CD14-positive monocyte (primary cell): ENCODE measurements around the gene CENPP. TPM values are rescaled to one million over a fixed set of nuclear protein-coding genes. Genes with fewer than 3 reads are reported as not detected.

ENCODE experiments used
- DNase-seq, 3 donors: peaks; one replicate each; pipeline ENCODE4 v3.0.0-alpha.2; 2011 to 2022
- H2AFZ ChIP-seq: 2 replicates; pipeline ENCODE4 v1.6.0; 2012; ENCODE audit warnings: mild to moderate bottlenecking, low read depth, low read length, inconsistent platforms; ENCODE audit not compliant: insufficient read depth, poor library complexity, severe bottlenecking
- H3K27ac ChIP-seq, 2 donors: 1 replicate in 1 of 2; 2 replicates in 1 of 2; pipeline ENCODE4 v1.5.1; 2012 to 2013; ENCODE audit warnings: low read length in 2 of 2, control low read depth in 1 of 2, inconsistent platforms in 1 of 2, low read depth in 1 of 2, mild to moderate bottlenecking in 1 of 2
- H3K27me3 ChIP-seq, 2 donors: one replicate each; pipeline versions ENCODE4 v1.6.0 to v1.6.1; 2011 to 2013; ENCODE audit warnings: low read length in 2 of 2; ENCODE audit not compliant: control insufficient read depth in 2 of 2, insufficient read depth in 2 of 2
- H3K36me3 ChIP-seq, 2 donors: replicated peaks in 1 of 2; 1 replicate in 1 of 2; 2 replicates in 1 of 2; pipeline versions ENCODE4 v1.5.1 to v1.6.1; 2012 to 2013; ENCODE audit warnings: low read length in 2 of 2, control low read depth in 1 of 2, inconsistent platforms in 1 of 2, mild to moderate bottlenecking in 1 of 2; ENCODE audit not compliant: insufficient read depth in 2 of 2, control insufficient read depth in 1 of 2
- H3K4me1 ChIP-seq, 2 donors: 1 replicate in 1 of 2; 2 replicates in 1 of 2; pipeline versions ENCODE4 v1.5.1 to v1.6.1; 2012 to 2013; ENCODE audit warnings: low read length in 2 of 2, control low read depth in 1 of 2, inconsistent platforms in 1 of 2, mild to moderate bottlenecking in 1 of 2, moderate library complexity in 1 of 2; ENCODE audit not compliant: insufficient read depth in 2 of 2, control insufficient read depth in 1 of 2
- H3K4me2 ChIP-seq: replicated peaks from 2 replicates; pipeline ENCODE3; 2012; ENCODE audit warnings: low read length, moderate library complexity, mild to moderate bottlenecking; ENCODE audit not compliant: poor library complexity, severe bottlenecking; ENCODE audit errors: extremely low read depth
- H3K4me3 ChIP-seq, 3 experiments: fragments of 200-600 bp in 1 of 3; sonication (generic) in 1 of 3; replicated peaks in 1 of 3; 1 replicate in 2 of 3; 2 replicates in 1 of 3; pipeline ENCODE4 v1.5.1; 2011 to 2013; ENCODE audit warnings: low read length in 3 of 3, mild to moderate bottlenecking in 3 of 3, control low read depth in 2 of 3, low read depth in 2 of 3, inconsistent platforms in 1 of 3, moderate library complexity in 1 of 3
- H3K79me2 ChIP-seq: 2 replicates; pipeline ENCODE4 v1.6.0; 2012; ENCODE audit warnings: mild to moderate bottlenecking, control low read depth, inconsistent platforms, low read length, moderate library complexity; ENCODE audit not compliant: insufficient read depth
- H3K9ac ChIP-seq: 2 replicates; pipeline ENCODE4 v1.6.0; 2017; ENCODE audit warnings: low read length, mild to moderate bottlenecking; ENCODE audit not compliant: insufficient read depth, poor library complexity, severe bottlenecking
- H3K9me3 ChIP-seq, 2 donors: replicated peaks in 1 of 2; 1 replicate in 1 of 2; 2 replicates in 1 of 2; pipeline versions ENCODE4 v1.5.1 to v1.6.1; 2012 to 2013; ENCODE audit warnings: low read length in 2 of 2, control low read depth in 1 of 2; ENCODE audit not compliant: control insufficient read depth in 1 of 2, insufficient read depth in 1 of 2
- H4K20me1 ChIP-seq: 2 replicates; pipeline ENCODE4 v1.6.0; 2012; ENCODE audit warnings: mild to moderate bottlenecking, low read length, control low read depth, moderate library complexity; ENCODE audit not compliant: insufficient read depth
- H3K27ac Mint-ChIP-seq, 7 donors: one replicate each; pipeline ENCODE4 v1.8.0; 2020; ENCODE audit warnings: mild to moderate bottlenecking in 7 of 7, mixed read lengths in 7 of 7, moderate library complexity in 6 of 7, inconsistent platforms in 2 of 7
- H3K27me3 Mint-ChIP-seq, 3 donors: one replicate each; pipeline ENCODE4 v1.8.0; 2021 to 2022; ENCODE audit warnings: low read depth in 3 of 3, mild to moderate bottlenecking in 3 of 3, mixed read lengths in 3 of 3, moderate library complexity in 3 of 3, inconsistent platforms in 1 of 3
- H3K36me3 Mint-ChIP-seq, 2 donors: one replicate each; pipeline ENCODE4 v1.8.0; 2020; ENCODE audit warnings: mixed read lengths in 2 of 2, inconsistent platforms in 1 of 2, mild to moderate bottlenecking in 1 of 2
- H3K4me1 Mint-ChIP-seq: one replicate; pipeline ENCODE4 v1.8.0; 2020; ENCODE audit warnings: mild to moderate bottlenecking, mixed read lengths
- H3K4me3 Mint-ChIP-seq, 2 donors: one replicate each; pipeline ENCODE4 v1.8.0; 2020; ENCODE audit warnings: mild to moderate bottlenecking in 2 of 2, mixed read lengths in 2 of 2, moderate library complexity in 1 of 2
- H3K9me3 Mint-ChIP-seq, 7 donors: one replicate each; pipeline ENCODE4 v1.8.0; 2020 to 2022; ENCODE audit warnings: mixed read lengths in 7 of 7, mild to moderate bottlenecking in 6 of 7, moderate library complexity in 6 of 7, inconsistent platforms in 2 of 7
- CTCF ChIP-seq: fragments of 200-600 bp; IDR thresholded peaks from one replicate; pipeline ENCODE4 v1.8.0; 2022; ENCODE audit warnings: antibody characterized with exemption, mild to moderate bottlenecking
- WGBS: methylation state at CpG from one replicate; pipeline ENCODE4 v1.1.5; 2013; ENCODE audit warnings: missing lambda C conversion rate; ENCODE audit not compliant: insufficient coverage; 5-methylcytosine and 5-hydroxymethylcytosine counted together
- intact Hi-C, 2 donors: fragments of 100-400 bp; cut with micrococcal nuclease; formaldehyde crosslinking; loops; one replicate each; pipeline versions ENCODE4 v1.15.0 to v1.15.1; 2023
- polyA plus RNA-seq, 3 donors: library from polyadenylated mRNA; depleted of rRNA in 1 of 3; unstranded in 2 of 3; stranded (reverse) in 1 of 3; fragments of 300-500 nt in 2 of 3; fragments of >200 nt in 1 of 3; fragmentation: Illumina TruSeq in 2 of 3; gene quantifications; 1 replicate in 2 of 3; 2 replicates in 1 of 3; pipeline ENCODE4 v1.2.3, GENCODE V29; 2012 to 2021

Gene CENPP
- polyA plus RNA-seq, 3 donors, result 0.50 to 1.1 (median 1.1) TPM

- TF ChIP-seq CTCF, result no peak
- peaks cover 51 to 58% of the 10 kb centered on the region in 2 donors for H3K36me3 Mint-ChIP-seq
- H3K79me2 ChIP-seq, result peaks cover 5% of the 10 kb centered on the region
- no peak overlapping the region for H2AFZ ChIP-seq
- H3K36me3 ChIP-seq, result peaks cover 62 to 70% of the 10 kb centered on the region in 2 donors
- peak overlapping the region in 1 of 2 donors; percentile 28 for H3K27ac ChIP-seq
- no peak overlapping the region for H3K4me2 ChIP-seq
- H3K9me3 ChIP-seq, result no peaks in the 10 kb centered on the region
- H3K27ac Mint-ChIP-seq, result peak overlapping the region in 1 of 7 donors; percentile 73
- no peaks in the 10 kb centered on the region for H3K27me3 Mint-ChIP-seq
- peaks cover 8% of the 10 kb centered on the region for H3K4me1 Mint-ChIP-seq
- no peak for DNase-seq
- peaks cover 7 to 13% of the 10 kb centered on the region in 2 donors for H3K4me1 ChIP-seq
- intact Hi-C loops, result loop anchor here (10.0 kb wide), 1 partner anchor 183 kb away; the partner anchor contains the start of gene SPTLC1 (in 2 of the 2)
- no peaks in the 10 kb centered on the region for H3K9me3 Mint-ChIP-seq
- no peak overlapping the region for H3K4me3 ChIP-seq
- H3K4me3 Mint-ChIP-seq, result no peak overlapping the region
- no peaks in the 10 kb centered on the region for H4K20me1 ChIP-seq
- no peaks in the 10 kb centered on the region for H3K27me3 ChIP-seq
- no peak overlapping the region for H3K9ac ChIP-seq
- no CpG with 5 or more reads among the region's 3 CpGs for WGBS
Observed at GRCh38 chr9:92298036-92298435, 27.7 kb upstream of the CENPP start.

GRCh38 chr9:92299116-92299515, 26.6 kb upstream of the CENPP start:
- no peak overlapping the region for H3K4me2 ChIP-seq
- no peaks in the 10 kb centered on the region for H3K27me3 ChIP-seq
- intact Hi-C loops, result loop anchor here (10.0 kb wide), 1 partner anchor 184 kb away; the partner anchor contains the start of gene SPTLC1 (in 2 of the 2)
- H3K4me1 ChIP-seq, result peaks cover 6% of the 10 kb centered on the region in 2 donors
- no peak overlapping the region for H3K9ac ChIP-seq
- peaks cover 8% of the 10 kb centered on the region for H3K4me1 Mint-ChIP-seq
- H3K36me3 Mint-ChIP-seq, result peaks cover 62 to 69% of the 10 kb centered on the region in 2 donors
- no peak overlapping the region for H3K4me3 ChIP-seq
- H2AFZ ChIP-seq, result no peak overlapping the region
- no peaks in the 10 kb centered on the region for H4K20me1 ChIP-seq
- peaks cover 73 to 81% of the 10 kb centered on the region in 2 donors for H3K36me3 ChIP-seq
- no peak overlapping the region for H3K4me3 Mint-ChIP-seq
- H3K9me3 ChIP-seq, result no peaks in the 10 kb centered on the region
- peak overlapping the region in 1 of 7 donors; percentile 61 for H3K27ac Mint-ChIP-seq
- no CpG with 5 or more reads among the region's 1 CpG for WGBS
- no peak for TF ChIP-seq CTCF
- DNase-seq, result no peak
- no peaks in the 10 kb centered on the region for H3K27me3 Mint-ChIP-seq
- no peaks in the 10 kb centered on the region for H3K79me2 ChIP-seq
- peak overlapping the region in 1 of 2 donors; percentile 20 for H3K27ac ChIP-seq
- no peaks in the 10 kb centered on the region for H3K9me3 Mint-ChIP-seq
